HG03097 (cell line): ENCODE results near the gene DOCK1.

Experiments
- ATAC-seq: cut with Tn5 transposase; IDR thresholded peaks from one replicate; pipeline ENCODE4 v1.9.1; 2021; ENCODE audit not compliant: unreplicated experiment, low FRiP score

Gene DOCK1

DNA sequence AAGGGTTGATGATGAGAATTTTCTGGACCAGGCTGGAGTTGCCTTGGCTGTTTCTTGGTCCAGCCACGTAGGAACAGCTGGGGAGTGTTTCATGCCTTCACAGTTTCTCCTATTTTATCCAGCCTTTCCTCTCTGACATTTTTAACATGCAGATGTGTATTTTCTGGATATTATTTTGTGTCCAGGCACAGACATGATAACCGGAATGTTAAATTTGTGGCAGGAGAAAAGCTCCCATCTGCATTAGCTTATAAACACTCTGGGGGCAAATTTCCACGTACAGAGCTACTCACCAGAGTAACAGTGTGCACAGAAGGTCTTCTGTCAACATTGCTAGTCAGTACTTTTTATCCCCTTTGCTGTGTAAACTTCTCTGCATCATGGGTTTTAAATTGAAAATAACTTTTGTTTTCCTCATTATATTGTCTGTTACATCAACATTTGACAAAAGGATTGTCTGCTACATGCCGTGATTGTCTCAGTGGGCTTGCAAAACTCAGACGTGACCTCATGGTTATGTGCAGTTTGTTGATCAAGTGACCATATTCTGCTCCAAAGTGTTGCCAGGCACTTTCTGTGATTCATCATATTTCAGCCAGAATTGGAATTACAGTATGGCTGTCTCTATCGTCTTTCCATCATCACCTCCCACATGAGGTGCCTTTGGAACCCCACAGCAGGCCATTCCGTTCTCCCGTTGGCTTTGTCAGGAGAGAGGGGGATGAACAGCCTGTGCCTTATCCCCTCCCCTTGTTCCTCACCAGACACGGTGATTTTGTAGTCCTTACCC lies 249.8 kb downstream of the DOCK1 start:
- no peak for ATAC-seq

DNA sequence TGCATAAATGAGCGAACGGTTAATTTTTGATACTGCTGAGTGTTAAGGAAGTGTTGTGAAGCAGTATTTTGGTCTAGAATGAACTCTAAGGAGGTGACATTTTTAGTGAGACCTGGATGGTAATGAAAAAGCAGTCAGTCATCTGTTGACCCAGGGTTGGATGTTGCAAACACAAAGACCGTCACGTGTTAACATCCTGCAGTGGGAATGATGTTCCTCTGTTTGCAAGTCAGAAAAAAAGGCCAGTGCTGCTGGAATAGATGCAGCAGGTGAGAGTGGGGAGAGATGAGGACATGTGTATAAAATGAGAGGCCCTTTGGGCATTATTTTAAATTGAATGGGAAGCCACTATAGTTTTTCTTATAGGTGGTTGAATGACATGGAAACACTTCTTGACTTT lies 251.9 kb downstream of the DOCK1 start:
- no peak for ATAC-seq

DNA sequence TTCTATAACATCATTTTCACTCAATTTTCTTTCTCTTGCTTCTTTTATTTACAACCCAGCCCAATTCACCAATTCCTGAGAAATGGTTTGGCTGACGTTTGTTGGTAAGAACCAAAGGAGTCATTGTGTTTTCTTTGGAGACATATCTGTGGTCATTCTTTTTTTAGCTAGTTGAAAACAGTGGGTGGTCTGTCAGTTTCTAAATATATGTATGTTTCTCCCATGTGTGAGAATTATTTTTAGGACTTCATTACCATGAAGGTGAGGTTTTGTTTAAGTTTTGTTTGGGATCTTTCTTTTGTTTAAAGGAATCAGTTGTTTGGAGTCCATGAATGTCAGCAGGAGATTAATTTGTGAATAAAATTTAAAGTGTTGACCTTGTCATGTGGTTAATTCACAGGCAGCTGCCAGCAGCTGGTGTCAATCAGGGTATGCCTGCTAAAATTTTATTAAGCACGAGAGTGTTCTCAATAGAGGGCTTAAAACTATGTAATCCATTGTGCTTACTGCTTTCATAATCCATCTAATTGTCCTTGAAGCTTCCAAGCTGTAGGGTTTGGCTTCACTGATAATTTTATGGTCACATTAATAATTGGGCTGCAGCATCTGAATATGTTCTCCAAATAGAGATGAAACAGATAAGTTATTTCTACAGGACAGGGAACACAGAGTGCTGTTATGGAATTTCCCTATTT lies 252.4 kb downstream of the DOCK1 start:
- no peak for ATAC-seq

GRCh38 chr10:127158662-127159061 lies 253.4 kb downstream of the DOCK1 start:
- no peak for ATAC-seq

GRCh38 chr10:127159648-127160245 lies 254.5 kb downstream of the DOCK1 start:
- no peak for ATAC-seq

- no peak for ATAC-seq
Measured at GRCh38 chr10:127161482-127161881, 256.3 kb downstream of the DOCK1 start.

DNA sequence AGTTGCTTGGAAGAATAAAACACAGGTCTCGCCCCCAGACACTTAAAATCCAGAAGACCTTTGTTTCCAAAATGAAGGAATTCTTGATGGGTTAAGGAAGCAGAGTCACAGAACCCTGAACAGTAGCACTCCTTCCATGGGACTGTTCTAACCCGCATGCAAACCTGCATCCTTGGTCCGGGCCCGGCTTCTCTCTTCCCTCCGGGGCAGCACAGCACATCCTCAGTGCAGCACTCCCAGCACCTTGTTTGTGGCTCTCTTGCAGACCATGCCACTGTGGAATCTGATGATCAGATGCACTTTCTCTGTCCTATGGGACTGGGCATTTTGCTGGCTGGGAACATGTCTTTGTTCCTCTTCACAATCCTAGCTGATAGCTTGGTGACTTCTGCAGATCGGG lies 257.6 kb downstream of the DOCK1 start:
- no peak for ATAC-seq

GRCh38 chr10:127168261-127168660 lies 263.0 kb downstream of the DOCK1 start:
- ATAC-seq = no peak

- no peak for ATAC-seq
Measured at GRCh38 chr10:127174866-127175265, 269.6 kb downstream of the DOCK1 start.

DNA sequence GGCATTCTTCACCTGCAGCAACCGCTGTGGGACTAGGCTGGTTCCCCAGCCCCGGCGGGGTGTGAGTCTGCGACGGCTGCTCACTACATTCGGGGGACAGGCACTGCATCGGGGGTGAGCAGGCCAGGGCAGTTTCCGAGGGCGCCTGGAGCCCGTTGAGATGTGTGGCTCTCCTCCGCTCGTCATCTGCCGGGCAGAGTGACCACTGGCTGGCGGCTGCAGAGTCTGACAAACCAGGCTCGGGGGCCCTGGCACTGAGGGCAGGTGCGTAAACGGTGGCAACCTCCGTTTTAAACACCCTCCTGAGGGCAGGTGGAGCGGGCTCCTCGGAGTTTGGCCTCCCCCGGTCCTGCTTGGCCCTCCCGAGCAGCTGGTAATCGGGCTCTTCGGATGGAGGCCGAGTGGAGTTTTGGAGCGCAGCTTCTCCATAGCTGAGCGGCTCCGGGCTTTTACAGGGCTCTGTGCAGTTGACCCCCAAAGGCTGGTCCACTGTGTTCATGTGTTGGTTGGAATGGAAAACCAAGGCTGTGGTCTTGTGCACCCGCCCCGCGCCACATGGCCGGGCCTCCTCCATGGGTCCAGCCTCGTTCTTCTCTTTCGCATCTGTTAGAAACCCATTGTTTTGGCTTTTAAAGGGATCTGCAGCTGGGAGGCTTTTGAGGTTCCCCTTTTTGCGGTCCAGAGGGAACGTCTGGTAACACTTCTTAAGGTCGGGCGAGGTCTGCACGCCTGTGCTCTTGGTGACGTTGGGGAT lies 270.3 kb downstream of the DOCK1 start:
- no peak for ATAC-seq

- ATAC-seq = no peak
Measured at GRCh38 chr10:127176649-127177048, 271.4 kb downstream of the DOCK1 start.

GRCh38 chr10:127179612-127180250 lies 274.5 kb downstream of the DOCK1 start:
- no peak for ATAC-seq

GRCh38 chr10:127182161-127182560 lies 276.9 kb downstream of the DOCK1 start:
- ATAC-seq = no peak

DNA sequence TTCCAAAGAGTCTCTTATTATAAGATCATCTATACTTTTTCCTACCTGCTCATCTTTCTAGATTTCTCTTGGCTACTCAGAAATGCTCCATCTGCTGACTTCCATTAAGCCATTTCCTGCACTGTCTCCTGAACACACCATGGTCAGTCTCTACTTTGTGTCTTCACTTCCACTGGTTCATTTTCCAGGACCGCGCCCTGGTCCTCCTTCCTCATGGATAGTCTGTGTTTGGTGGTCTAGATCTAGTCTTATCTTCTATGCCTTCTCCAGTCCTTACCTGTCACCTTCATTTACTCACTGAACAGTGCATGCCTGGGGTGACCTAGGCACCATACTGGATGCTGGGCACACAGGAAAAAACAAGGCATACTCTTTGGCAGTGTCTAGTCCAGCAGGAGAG lies 279.4 kb downstream of the DOCK1 start:
- no peak for ATAC-seq

DNA sequence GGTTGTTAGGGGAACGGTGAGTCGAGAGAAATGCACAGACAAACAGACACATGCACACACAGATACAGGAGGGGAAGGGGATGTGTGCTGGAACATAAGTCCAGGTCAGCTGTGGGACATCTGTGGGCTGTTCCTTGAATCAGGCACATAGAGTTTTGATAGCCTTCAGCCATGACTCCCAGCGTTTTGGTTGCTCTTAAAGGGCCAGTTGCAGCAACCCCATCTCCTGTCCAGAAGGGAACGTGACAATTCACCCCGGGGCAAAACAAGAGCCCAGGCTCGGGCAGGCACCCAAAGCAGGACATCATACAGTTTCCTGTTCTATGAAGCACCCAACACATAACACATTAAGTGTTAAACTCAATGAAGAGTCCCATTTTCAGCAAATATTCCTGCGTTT lies 281.6 kb downstream of the DOCK1 start:
- ATAC-seq = no peak

- no peak for ATAC-seq
Measured at GRCh38 chr10:127189226-127189625, 284.0 kb downstream of the DOCK1 start.

- ATAC-seq = no peak
Measured at GRCh38 chr10:127190427-127190826, 285.2 kb downstream of the DOCK1 start.

GRCh38 chr10:127193125-127193524 lies 287.9 kb downstream of the DOCK1 start:
- no peak for ATAC-seq

DNA sequence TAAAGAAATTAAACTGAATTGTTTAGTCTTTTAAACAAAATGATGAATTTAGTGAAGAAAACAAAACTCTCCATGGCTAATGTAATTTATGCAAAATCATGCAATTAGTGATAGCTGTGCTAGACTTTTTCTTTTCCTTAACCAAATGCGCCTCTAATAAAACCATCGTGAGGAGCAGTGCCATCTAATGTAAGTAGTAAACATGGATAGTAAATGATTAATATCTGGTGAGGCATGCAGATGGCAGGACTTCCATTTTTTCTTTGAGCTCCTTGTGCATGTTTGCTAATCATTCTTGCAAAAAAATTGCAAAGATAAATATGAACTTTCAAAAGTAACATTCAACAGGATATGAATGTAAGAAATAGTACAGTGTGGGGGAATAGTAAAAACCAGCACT lies 288.9 kb downstream of the DOCK1 start:
- no peak for ATAC-seq

DNA sequence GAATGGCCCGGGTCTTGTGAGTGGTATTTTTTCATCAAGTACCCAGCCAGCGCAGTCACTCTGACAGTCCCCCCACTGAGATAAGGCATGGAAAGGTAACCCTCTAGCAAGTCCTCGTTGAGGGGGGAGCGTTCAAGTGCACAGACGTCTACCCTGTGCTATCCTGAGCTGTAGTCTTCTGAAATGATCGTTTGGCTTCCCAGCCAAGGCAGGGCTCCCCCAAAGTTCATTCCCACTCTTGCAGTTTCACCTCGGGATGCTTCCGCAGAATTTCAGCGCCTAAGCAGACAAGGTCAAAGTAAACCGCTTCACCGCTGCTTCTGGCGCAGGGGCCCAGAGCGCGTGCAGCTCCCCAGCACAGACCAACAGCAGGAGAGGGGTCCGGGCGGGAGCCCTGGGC lies 289.4 kb downstream of the DOCK1 start:
- no peak for ATAC-seq
